GM13977 (cell line): ENCODE data around the gene SH3RF3.
A peak's percentile ranks its signal among the peaks of the same experiment; 100 is the strongest.

Experiments used
- DNase-seq: peaks from one replicate; pipeline ENCODE4 v3.0.0; 2012; ENCODE audit warnings: low spot score
- CTCF ChIP-seq: IDR thresholded peaks from 2 replicates; pipeline ENCODE4 v1.5.1; 2012; ENCODE audit warnings: mild to moderate bottlenecking, control low read depth; ENCODE audit not compliant: insufficient read depth; ENCODE audit errors: extremely low read depth, missing control alignments
- in situ Hi-C: fragments of 300-500 bp; cut with MboI; formaldehyde crosslinking; loops from one replicate; pipeline ENCODE4 v1.12.0; 2022; ENCODE audit warnings: low sequenced_read_pairs, low pct_unique_long_range_greater_than_20kb, mixed read lengths, inconsistent platforms; ENCODE audit not compliant: unreplicated experiment

Gene SH3RF3

GRCh38 chr2:109128616-109129355 is at the start of gene SH3RF3:
SH3RF3 (plus strand) TSS chr2:109129205.
- in situ Hi-C loops = no loop called here
- TF ChIP-seq CTCF = no peak
- DNase-seq = peak; percentile 68

- TF ChIP-seq CTCF = no peak
- DNase-seq = no peak
- in situ Hi-C loops = no loop called here
Observed at GRCh38 chr2:109079590-109079989, 49.4 kb upstream of the SH3RF3 start.

GRCh38 chr2:109080109-109080508 is 48.9 kb upstream of the SH3RF3 start:
- no peak for TF ChIP-seq CTCF
- DNase-seq = no peak
- in situ Hi-C loops = no loop called here

- in situ Hi-C loops = no loop called here
- no peak for TF ChIP-seq CTCF
- no peak for DNase-seq
Observed at GRCh38 chr2:109080757-109081156, 48.2 kb upstream of the SH3RF3 start.

GRCh38 chr2:109081374-109081773 is 47.6 kb upstream of the SH3RF3 start:
- DNase-seq = no peak
- TF ChIP-seq CTCF = no peak
- in situ Hi-C loops = no loop called here

GRCh38 chr2:109083771-109084170 is 45.2 kb upstream of the SH3RF3 start:
- TF ChIP-seq CTCF = no peak
- in situ Hi-C loops = no loop called here
- no peak for DNase-seq

GRCh38 chr2:109084341-109084740 is 44.7 kb upstream of the SH3RF3 start:
- no peak for DNase-seq
- TF ChIP-seq CTCF = no peak
- in situ Hi-C loops = no loop called here
